GM21526 (cell line): ENCODE results near the gene GBP3.
"Not testable (repeated sequence)": the region's sequence is repeated elsewhere in the genome, so short reads cannot be mapped to it uniquely, and the experiment has no call there.

Experiments
- ATAC-seq: cut with Tn5 transposase; IDR thresholded peaks from one replicate; pipeline ENCODE4 v1.9.1; 2021; ENCODE audit warnings: moderate library complexity; ENCODE audit not compliant: unreplicated experiment, low FRiP score

The GBP3 gene

GRCh38 chr1:89041721-89042120 lies 19.1 kb upstream of the GBP3 start:
- no peak for ATAC-seq

DNA sequence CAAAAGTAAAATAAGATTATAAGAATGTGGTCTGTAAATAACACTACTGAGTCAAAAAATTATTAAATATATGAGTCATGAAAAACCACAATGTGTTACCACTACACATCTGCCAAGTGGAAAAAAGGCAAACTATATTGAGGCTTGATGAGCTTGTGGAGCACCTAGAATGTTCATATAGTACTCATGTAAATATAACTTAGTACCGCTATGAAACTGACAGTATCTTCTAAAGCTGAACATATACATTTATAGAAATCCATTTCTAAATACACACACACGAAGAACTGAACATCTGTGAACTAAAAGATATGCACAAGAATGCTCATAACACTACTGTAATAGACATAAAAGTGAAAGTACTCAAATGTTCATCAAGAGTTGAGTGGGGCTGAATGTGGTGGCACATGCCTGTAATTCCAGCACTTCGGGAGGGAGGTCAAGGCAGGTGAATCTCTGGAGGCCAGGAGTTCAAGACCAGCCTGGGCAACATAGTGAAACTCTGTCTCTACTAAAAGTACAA lies 18.5 kb upstream of the GBP3 start:
- peak; percentile 88 for ATAC-seq

DNA sequence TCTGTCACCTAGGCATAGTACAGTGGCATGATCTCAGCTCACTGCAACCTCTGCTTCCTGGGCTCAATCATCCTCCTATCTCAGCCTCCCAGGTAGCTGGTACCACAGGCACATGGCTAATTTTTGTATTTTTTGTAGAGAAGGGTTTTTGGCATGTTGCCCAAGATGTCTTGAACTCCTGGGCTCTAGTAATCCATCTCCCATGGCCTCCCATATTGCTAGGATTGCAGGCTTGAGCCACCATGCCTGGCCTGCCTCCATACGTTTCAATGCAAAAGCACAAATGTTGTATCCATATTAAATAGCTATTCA lies 17.6 kb upstream of the GBP3 start:
- no peak for ATAC-seq

GRCh38 chr1:89037186-89037585 lies 14.5 kb upstream of the GBP3 start:
- no peak for ATAC-seq

- no peak for ATAC-seq
Measured at GRCh38 chr1:89035080-89035479, 12.4 kb upstream of the GBP3 start.

DNA sequence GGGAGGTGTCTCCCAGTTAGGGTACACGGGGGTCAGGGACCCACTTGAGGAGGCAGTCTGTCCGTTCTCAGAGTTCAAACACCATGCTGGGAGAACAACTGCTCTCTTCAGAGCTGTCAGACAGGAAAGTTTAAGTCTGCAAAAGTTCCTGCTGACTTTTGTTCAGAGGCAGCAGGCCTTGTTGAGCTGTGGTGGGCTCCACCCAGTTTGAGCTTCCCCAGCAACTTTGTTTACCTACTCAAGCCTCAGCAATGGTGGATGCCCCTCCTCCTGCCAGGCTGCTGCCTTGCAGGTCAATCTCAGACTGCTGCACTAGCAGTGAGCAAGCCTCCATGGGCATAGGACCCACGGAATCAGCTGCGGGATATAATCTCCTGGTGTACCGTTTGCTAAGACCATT lies 11.3 kb upstream of the GBP3 start:
- not testable (repeated sequence) for ATAC-seq

DNA sequence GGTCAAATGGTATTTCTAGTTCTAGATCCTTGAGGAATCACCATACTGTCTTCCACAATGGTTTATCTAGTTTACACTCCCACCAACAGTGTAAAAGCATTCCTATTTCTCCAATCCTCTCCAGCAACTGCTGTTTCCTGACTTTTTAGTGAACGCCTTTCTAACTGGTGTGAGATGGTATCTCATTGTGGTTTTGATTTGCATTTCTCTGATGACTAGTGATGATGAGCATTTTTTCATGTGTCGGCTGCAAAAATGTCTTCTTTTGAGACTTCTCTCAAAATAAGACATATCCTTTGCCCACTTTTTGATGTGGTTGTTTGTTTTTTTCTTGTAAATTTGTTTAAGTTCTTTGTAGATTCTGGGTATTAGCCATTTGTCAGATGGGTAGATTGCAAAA lies 6.4 kb upstream of the GBP3 start:
- not testable (repeated sequence) for ATAC-seq

GRCh38 chr1:89025928-89026327 lies 3.3 kb upstream of the GBP3 start:
- ATAC-seq = no peak

- ATAC-seq = no peak
Measured at GRCh38 chr1:89023026-89023425, 360 bp upstream of the GBP3 start.

GRCh38 chr1:89018318-89018717 lies 4.3 kb downstream of the GBP3 start:
- not testable (repeated sequence) for ATAC-seq

- ATAC-seq = no peak
Measured at GRCh38 chr1:89008511-89008910, 14.2 kb downstream of the GBP3 start.

- no peak for ATAC-seq
Measured at GRCh38 chr1:89005286-89006151, 17.1 kb downstream of the GBP3 start.

DNA sequence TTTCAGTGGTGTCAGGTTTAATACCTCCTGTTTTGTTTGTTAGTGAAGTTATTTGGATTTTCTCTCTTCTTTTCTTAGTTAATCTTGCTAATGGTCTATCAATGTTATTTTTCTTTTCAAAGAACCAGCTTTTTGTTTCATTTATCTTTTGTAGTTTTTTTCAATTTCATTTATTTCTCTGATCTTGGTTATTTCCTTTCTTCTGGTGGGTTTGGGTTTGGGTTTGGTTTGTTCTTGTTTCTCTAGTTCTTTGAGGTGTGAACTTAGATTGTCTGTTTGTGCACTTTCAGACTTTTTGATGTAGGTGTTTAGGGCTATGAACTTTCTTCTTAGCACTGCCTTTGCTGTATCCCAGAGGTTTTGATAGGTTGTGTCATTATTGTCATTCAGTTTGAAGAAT lies 20.5 kb downstream of the GBP3 start:
- ATAC-seq = not testable (repeated sequence)

DNA sequence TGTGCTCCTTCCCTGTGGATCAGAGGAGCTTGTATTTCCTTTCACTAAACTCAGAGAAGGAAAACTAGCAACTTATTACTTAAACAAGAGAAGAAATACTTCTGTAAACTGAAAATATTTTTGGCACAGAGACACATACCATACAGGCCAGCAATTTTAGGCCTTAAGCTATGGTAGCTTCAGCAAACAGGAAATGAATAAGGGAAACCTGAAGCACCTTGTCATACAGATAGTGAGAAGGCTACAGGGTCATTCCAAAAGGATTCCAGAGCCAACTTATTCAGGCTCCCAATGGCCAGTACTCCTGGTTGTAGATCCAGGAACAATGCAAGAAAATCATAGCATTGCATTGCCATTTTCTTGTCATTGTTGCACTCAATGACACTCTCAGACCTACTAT lies 21.2 kb downstream of the GBP3 start:
- ATAC-seq = no peak

DNA sequence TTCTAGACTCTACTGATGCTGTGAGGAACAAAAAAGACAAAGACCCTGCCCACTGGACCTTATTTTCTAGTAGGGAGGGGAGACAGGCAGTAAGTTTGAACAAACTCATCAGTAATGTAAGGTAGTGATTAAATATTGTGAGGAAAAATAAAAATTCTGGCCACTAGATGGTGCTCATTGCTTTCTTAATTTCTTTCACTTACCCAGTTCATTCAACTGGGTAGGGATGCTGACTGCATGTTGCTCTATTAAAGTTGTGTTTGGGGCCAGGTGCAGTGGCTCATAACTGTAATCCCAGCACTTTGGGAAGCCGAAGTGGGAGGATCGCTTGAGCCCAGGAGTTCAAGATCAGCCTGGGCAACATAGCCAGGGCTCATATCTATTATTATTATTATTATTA lies 23.9 kb downstream of the GBP3 start:
- ATAC-seq = peak; percentile 62

- ATAC-seq = no peak
Measured at GRCh38 chr1:88990426-88990825, 32.2 kb downstream of the GBP3 start.

DNA sequence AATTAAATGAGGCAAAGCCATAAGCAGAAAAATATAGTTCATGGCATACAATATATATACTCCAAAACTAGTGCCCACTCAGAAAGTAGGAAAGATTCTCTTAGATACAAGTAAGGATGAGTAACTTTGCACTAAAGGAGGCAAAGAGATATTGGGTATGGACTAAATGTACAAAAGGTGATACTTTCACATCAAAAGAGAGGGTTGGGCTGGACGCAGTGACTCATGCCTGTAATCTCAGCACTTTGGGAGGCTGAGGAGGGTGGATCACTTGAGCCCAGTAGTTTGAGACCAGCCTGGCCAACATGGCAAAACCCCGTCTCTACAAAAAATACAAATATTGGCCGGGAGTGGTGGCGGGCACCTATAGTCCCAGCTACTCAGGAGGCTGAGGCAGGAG lies 37.0 kb downstream of the GBP3 start:
- ATAC-seq = no peak

GRCh38 chr1:88985032-88985431 lies 37.6 kb downstream of the GBP3 start:
- no peak for ATAC-seq

GRCh38 chr1:88984569-88984968 lies 38.1 kb downstream of the GBP3 start:
- ATAC-seq = no peak

- no peak for ATAC-seq
Measured at GRCh38 chr1:88983791-88984559, 38.7 kb downstream of the GBP3 start.

DNA sequence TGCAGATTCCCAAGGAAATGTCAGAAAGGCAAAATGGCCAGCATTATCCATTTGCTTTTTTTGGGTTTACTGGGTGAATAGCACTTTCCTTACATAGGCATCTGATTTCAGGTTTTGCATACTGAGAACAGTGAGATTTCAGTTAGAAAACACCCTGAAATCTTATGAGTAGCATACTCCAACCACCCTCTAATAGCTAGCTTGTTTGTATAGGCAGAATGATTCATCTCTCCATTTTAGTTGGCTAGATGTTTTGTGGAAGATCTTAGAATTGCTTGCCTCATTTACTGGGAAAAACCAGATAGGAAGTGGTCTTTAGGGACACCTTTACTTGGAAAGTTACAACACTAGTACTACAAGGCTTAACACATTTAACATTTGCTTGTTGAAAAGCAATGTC lies 40.6 kb downstream of the GBP3 start:
- ATAC-seq = no peak

GRCh38 chr1:88981506-88981905 lies 41.2 kb downstream of the GBP3 start:
- ATAC-seq = not testable (repeated sequence)
